ENCODE results near the gene ARG1. TPM values are rescaled to one million over a fixed set of nuclear protein-coding genes. Genes with fewer than 3 reads are reported as not detected.

ARG1 gene
- total RNA-seq, 1 experiment from 2014 or later: not detected

DNA sequence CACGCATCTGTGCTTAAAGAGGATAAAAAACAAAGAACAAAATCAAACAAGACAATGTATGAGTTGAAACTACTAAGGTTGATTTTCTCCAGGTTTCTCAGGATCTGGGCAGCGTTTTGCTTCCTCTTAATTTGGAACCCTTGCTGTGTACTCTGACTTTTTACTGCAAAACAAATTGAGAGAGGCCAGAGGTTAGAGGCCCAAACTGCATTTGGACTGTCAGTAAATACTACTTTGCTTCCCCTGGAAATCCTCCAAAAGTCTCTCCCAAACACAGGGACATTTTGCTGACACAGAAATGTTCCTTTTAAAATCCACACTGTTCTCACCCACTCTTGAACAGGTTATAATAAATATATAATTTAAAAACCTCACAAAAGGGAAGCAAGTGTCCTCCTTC lies 1.1 kb downstream of the ARG1 start:
- H3K79me2 ChIP-seq (ENCODE audit: low read depth): no peaks in the 10 kb centered on the region
- intact Hi-C loops (cut with micrococcal nuclease; ENCODE audit: unreplicated experiment): no loop called here
- CTCF ChIA-PET: no interaction called here
- H3K27me3 ChIP-seq (ENCODE audit: insufficient read depth, low read depth): no peaks in the 10 kb centered on the region
- H2AFZ ChIP-seq: no peak overlapping the region
- no TSS peak for BruUV-seq (replicated peaks)
- no peaks in the 10 kb centered on the region for H4K20me1 ChIP-seq (ENCODE audit: insufficient read depth)
- no peak overlapping the region for H3K4me3 ChIP-seq
- H3K36me3 ChIP-seq (ENCODE audit: low read depth): no peaks in the 10 kb centered on the region
- no peaks in the 10 kb centered on the region for H3K9me2 ChIP-seq (ENCODE audit: insufficient read depth)
- no peak for DNase-seq
- POLR2A ChIA-PET (ENCODE audit: unreplicated experiment): no interaction called here
- no peak for TF ChIP-seq EZH2 (IDR thresholded peaks at IDR 0.05; ENCODE audit: low read depth)
- TF ChIP-seq, protein P1, sequence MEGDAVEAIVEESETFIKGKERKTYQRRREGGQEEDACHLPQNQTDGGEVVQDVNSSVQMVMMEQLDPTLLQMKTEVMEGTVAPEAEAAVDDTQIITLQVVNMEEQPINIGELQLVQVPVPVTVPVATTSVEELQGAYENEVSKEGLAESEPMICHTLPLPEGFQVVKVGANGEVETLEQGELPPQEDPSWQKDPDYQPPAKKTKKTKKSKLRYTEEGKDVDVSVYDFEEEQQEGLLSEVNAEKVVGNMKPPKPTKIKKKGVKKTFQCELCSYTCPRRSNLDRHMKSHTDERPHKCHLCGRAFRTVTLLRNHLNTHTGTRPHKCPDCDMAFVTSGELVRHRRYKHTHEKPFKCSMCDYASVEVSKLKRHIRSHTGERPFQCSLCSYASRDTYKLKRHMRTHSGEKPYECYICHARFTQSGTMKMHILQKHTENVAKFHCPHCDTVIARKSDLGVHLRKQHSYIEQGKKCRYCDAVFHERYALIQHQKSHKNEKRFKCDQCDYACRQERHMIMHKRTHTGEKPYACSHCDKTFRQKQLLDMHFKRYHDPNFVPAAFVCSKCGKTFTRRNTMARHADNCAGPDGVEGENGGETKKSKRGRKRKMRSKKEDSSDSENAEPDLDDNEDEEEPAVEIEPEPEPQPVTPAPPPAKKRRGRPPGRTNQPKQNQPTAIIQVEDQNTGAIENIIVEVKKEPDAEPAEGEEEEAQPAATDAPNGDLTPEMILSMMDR (conservative IDR thresholded peaks at IDR 0.05): no peak
- H3K9me3 ChIP-seq (ENCODE audit: insufficient read depth, low read depth): no peaks in the 10 kb centered on the region
- H3F3A ChIP-seq (ENCODE audit: insufficient read depth, low read depth): no peaks in the 10 kb centered on the region
- H3K4me2 ChIP-seq: no peak overlapping the region
- no peaks in the 10 kb centered on the region for H3K4me1 ChIP-seq (replicated peaks; ENCODE audit: insufficient read depth)
- no peak overlapping the region for H3K27ac ChIP-seq

DNA sequence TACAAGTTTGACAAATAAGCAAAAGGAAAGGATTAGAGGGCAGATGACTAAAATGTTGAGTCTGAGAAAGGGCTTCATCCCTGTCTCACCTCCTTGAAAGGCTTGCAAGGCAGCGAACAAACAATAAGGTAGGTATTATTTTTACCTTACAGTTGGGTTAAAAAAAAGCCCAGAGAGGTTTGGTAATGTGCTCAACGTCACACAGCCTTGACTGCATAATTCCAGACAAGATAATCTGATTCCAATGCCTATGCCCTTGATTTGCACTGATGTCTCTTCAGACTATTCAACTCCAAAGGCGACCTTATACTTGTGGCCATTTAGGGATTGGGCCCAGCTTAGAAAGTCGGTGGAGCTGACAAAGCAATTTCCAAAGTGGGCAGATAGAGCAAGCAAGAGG lies 1.7 kb downstream of the ARG1 start:
- Histone ChIP-seq H3K4me1 (replicated peaks; ENCODE audit: insufficient read depth) (no peaks in the 10 kb centered on the region), H3K79me2 (ENCODE audit: low read depth) (no peaks in the 10 kb centered on the region), H3K27me3 (ENCODE audit: insufficient read depth, low read depth) (no peaks in the 10 kb centered on the region), H3K27ac (no peak overlapping the region), H4K20me1 (ENCODE audit: insufficient read depth) (no peaks in the 10 kb centered on the region), H3K4me2 (no peak overlapping the region), H3K9me3 (ENCODE audit: insufficient read depth, low read depth) (no peaks in the 10 kb centered on the region), H3K36me3 (ENCODE audit: low read depth) (no peaks in the 10 kb centered on the region), H3K9me2 (ENCODE audit: insufficient read depth) (no peaks in the 10 kb centered on the region), H3K4me3 (no peak overlapping the region), H3F3A (ENCODE audit: insufficient read depth, low read depth) (no peaks in the 10 kb centered on the region), H2AFZ (no peak overlapping the region)
- no peak for DNase-seq
- BruUV-seq (replicated peaks): no TSS peak
- intact Hi-C loops (cut with micrococcal nuclease; ENCODE audit: unreplicated experiment): no loop called here
- CTCF ChIA-PET: no interaction called here
- TF ChIP-seq EZH2 (IDR thresholded peaks at IDR 0.05; ENCODE audit: low read depth): no peak
- TF ChIP-seq, protein P1 (conservative IDR thresholded peaks at IDR 0.05): no peak
- POLR2A ChIA-PET (ENCODE audit: unreplicated experiment): no interaction called here

DNA sequence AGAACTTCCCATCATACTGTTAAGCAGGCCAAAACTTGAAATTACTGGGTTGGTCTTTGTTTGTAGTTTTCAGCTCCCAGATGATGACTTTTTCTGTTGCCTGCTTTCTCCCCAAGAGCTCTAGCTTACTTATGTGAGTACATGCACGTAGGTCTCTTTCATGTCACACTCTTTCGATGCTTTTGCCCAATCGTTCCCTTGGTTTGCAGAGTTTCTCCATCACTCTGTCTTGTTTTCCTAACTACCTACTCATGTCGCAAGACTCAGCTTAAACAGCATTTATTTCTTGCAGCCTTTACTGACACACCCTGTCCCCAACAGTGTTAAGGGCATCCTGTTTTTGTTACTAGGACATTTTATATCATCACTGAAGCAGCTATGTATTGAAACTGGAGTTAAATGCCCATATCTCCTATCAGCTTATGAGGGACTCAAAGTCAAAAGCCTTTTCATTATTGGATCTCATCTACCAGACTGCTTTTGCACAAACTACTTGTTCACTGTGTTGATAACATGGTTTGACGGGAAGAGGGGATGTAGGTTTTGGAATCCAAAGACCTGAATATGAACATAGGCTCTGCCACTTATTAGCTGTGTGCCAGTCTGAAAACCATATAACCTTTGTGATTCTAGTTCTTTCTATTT lies 2.9 kb downstream of the ARG1 start:
- no peak for DNase-seq
- no peak overlapping the region for H2AFZ ChIP-seq
- TF ChIP-seq, protein P1 (conservative IDR thresholded peaks at IDR 0.05): no peak
- no peak for TF ChIP-seq EZH2 (IDR thresholded peaks at IDR 0.05; ENCODE audit: low read depth)
- CTCF ChIA-PET: no interaction called here
- no TSS peak for BruUV-seq (replicated peaks)
- no peaks in the 10 kb centered on the region for H4K20me1 ChIP-seq (ENCODE audit: insufficient read depth)
- H3K4me3 ChIP-seq: no peak overlapping the region
- no peaks in the 10 kb centered on the region for H3K27me3 ChIP-seq (ENCODE audit: insufficient read depth, low read depth)
- H3K9me2 ChIP-seq (ENCODE audit: insufficient read depth): no peaks in the 10 kb centered on the region
- no peaks in the 10 kb centered on the region for H3K36me3 ChIP-seq (ENCODE audit: low read depth)
- no peaks in the 10 kb centered on the region for H3K9me3 ChIP-seq (ENCODE audit: insufficient read depth, low read depth)
- no peak overlapping the region for H3K27ac ChIP-seq
- no peaks in the 10 kb centered on the region for H3K4me1 ChIP-seq (replicated peaks; ENCODE audit: insufficient read depth)
- no peaks in the 10 kb centered on the region for H3K79me2 ChIP-seq (ENCODE audit: low read depth)
- intact Hi-C loops (cut with micrococcal nuclease; ENCODE audit: unreplicated experiment): no loop called here
- H3F3A ChIP-seq (ENCODE audit: insufficient read depth, low read depth): no peaks in the 10 kb centered on the region
- POLR2A ChIA-PET (ENCODE audit: unreplicated experiment): no interaction called here
- no peak overlapping the region for H3K4me2 ChIP-seq
